ENCODE measurements around the gene ATP12A. TPM values are rescaled to one million over a fixed set of nuclear protein-coding genes. Genes with fewer than 3 reads are reported as not detected.

ATP12A gene
- total RNA-seq, 2 experiments from 2014 or later, result 4.4 TPM

DNA sequence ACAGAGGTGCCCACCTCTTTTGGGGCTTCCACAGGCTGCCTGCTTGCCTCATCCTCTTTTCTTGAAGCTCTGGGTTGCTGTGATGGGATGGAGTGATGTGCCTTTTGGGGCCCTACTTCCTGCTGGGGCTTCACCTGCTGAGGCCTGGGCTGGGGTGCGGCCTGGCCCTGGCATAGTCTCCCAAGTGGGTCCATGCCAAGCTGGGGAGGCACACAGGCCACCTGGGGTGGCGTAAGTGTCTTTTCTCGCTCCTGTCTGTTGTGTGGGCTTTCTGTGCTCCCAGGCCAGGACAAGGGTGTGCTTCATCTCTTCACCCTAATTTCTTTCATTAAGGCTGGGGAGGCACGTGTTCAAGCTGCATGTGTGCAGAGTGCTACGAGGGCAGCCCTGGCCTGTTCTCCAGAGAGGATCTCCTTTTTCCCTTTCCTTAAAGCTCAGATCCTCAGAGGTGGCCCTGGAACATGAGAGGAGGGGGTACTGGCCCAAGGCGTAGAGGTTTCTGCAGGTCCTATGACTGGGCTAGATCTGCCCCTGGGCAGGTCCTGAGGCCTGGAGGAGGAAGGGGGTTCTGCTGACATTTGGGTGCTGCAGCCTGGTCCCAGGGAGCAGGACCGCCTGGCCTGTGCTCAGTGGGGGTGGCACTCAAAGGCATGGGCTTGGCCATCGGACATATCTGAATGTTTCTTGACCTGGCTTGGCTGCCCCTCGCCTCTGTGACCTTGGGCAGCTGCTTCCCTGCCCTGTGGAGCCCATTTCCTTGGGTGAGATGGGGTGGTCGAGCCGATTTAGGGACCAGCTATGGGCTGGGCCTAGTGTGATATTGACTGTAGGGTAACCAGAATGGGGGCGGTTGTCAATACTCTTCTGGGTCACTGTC, 60.0 kb downstream of the ATP12A start:
- intact Hi-C loops (cut with micrococcal nuclease), result no loop called here
- no peak overlapping the region for H3K4me3 Mint-ChIP-seq
- TF ChIP-seq, protein P1, sequence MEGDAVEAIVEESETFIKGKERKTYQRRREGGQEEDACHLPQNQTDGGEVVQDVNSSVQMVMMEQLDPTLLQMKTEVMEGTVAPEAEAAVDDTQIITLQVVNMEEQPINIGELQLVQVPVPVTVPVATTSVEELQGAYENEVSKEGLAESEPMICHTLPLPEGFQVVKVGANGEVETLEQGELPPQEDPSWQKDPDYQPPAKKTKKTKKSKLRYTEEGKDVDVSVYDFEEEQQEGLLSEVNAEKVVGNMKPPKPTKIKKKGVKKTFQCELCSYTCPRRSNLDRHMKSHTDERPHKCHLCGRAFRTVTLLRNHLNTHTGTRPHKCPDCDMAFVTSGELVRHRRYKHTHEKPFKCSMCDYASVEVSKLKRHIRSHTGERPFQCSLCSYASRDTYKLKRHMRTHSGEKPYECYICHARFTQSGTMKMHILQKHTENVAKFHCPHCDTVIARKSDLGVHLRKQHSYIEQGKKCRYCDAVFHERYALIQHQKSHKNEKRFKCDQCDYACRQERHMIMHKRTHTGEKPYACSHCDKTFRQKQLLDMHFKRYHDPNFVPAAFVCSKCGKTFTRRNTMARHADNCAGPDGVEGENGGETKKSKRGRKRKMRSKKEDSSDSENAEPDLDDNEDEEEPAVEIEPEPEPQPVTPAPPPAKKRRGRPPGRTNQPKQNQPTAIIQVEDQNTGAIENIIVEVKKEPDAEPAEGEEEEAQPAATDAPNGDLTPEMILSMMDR (IDR thresholded peaks at IDR 0.05), result no peak
- H3K27ac Mint-ChIP-seq, result no peak overlapping the region
- H3K4me1 Mint-ChIP-seq (ENCODE audit: low read depth), result no peaks in the 10 kb centered on the region
- H3K36me3 Mint-ChIP-seq (ENCODE audit: low read depth), result no peaks in the 10 kb centered on the region
- no peaks in the 10 kb centered on the region for H3K9me3 Mint-ChIP-seq
- H3K27me3 Mint-ChIP-seq, result peaks cover 7% of the 10 kb centered on the region
- POLR2A ChIA-PET, result no interaction called here
- DNase-seq (no peak), ATAC-seq (no peak)
- CTCF ChIA-PET, result interaction anchor here (0.9 to 1.4 kb wide), 5 partner anchors 9 to 275 kb away, joined by 3 to 5 read pairs (median 3); no protein-coding TSS in a partner anchor

GRCh38 chr13:24741016-24741662, 60.9 kb downstream of the ATP12A start:
- H3K9me3 Mint-ChIP-seq, result no peaks in the 10 kb centered on the region
- ATAC-seq (no peak), DNase-seq (no peak)
- no peak overlapping the region for H3K27ac Mint-ChIP-seq
- no peaks in the 10 kb centered on the region for H3K4me1 Mint-ChIP-seq (ENCODE audit: low read depth)
- TF ChIP-seq, protein P1 (IDR thresholded peaks at IDR 0.05), result peak; percentile 52
- H3K36me3 Mint-ChIP-seq (ENCODE audit: low read depth), result no peaks in the 10 kb centered on the region
- peaks cover 11% of the 10 kb centered on the region for H3K27me3 Mint-ChIP-seq
- no peak overlapping the region for H3K4me3 Mint-ChIP-seq
- ChIA-PET POLR2A (no interaction called here), CTCF (interaction anchor here (0.9 to 1.3 kb wide), 5 partner anchors 8 to 274 kb away, joined by 3 to 5 read pairs (median 3); no protein-coding TSS in a partner anchor)
- intact Hi-C loops (cut with micrococcal nuclease), result no loop called here

DNA sequence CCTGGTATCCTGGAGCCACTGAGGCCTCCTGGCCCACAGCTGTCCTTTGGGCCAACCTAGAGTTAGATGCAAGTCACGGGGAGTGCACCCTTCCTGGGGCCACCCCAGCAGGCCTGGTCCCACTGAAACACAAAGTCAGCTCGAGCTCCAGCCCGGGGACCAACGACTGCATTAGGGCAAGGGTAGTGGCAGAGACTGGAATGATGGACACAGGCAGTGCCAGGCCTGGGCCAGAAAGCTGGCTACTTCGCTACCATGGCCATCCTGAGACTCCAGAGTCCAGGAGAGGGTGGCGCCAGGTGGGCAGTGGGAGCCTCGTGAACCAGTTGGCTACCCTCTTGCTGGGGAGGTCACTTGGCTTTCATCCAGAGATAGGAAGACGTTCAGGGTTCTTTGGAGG, 61.6 kb downstream of the ATP12A start:
- Mint-ChIP-seq H3K36me3 (ENCODE audit: low read depth) (no peaks in the 10 kb centered on the region), H3K27me3 (peaks cover 16% of the 10 kb centered on the region), H3K4me3 (no peak overlapping the region), H3K4me1 (ENCODE audit: low read depth) (peaks cover 2% of the 10 kb centered on the region), H3K9me3 (no peaks in the 10 kb centered on the region), H3K27ac (no peak overlapping the region)
- TF ChIP-seq, protein P1 (IDR thresholded peaks at IDR 0.05), result no peak
- ATAC-seq, result no peak
- DNase-seq, result no peak
- POLR2A ChIA-PET, result no interaction called here
- intact Hi-C loops (cut with micrococcal nuclease), result no loop called here
- CTCF ChIA-PET, result interaction anchor here (1.1 kb wide), 1 partner anchor 253 kb away, joined by 3 read pairs; no protein-coding TSS in a partner anchor

DNA sequence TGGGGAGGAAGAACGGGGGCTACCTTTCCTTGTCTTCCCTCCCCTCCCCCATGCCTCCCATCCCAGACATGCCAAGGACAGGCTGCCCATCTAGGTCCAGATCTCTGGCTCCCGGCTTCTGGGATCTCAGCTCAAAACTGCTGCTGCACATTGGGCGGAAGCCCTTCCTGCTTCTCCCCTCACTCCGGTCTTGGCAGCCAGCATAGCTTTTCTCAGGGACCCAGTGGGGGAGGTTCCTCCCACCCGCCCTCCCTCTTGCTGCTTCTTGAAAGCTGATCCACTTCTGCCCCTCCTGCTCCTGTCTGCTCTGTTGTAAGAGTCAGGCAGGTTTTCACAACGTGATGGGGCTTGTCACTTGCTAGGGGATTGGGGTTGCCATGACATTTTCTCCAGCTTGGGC, 62.1 kb downstream of the ATP12A start:
- TF ChIP-seq, protein P1 (IDR thresholded peaks at IDR 0.05), result no peak
- intact Hi-C loops (cut with micrococcal nuclease), result no loop called here
- no peak for DNase-seq
- Mint-ChIP-seq H3K9me3 (no peaks in the 10 kb centered on the region), H3K27ac (no peak overlapping the region), H3K4me3 (no peak overlapping the region), H3K36me3 (ENCODE audit: low read depth) (no peaks in the 10 kb centered on the region), H3K4me1 (ENCODE audit: low read depth) (peaks cover 7% of the 10 kb centered on the region), H3K27me3 (peaks cover 21% of the 10 kb centered on the region)
- ChIA-PET CTCF (interaction anchor here (1.1 to 1.4 kb wide), 2 partner anchors 33 to 253 kb away, joined by 3 to 4 read pairs; no protein-coding TSS in a partner anchor), POLR2A (no interaction called here)
- ATAC-seq, result no peak

- ChIA-PET CTCF (interaction anchor here (1.4 kb wide), 1 partner anchor 34 kb away, joined by 4 read pairs; no protein-coding TSS in a partner anchor), POLR2A (no interaction called here)
- Mint-ChIP-seq H3K4me1 (ENCODE audit: low read depth) (peaks cover 10% of the 10 kb centered on the region), H3K27ac (no peak overlapping the region), H3K27me3 (peaks cover 26% of the 10 kb centered on the region), H3K36me3 (ENCODE audit: low read depth) (no peaks in the 10 kb centered on the region), H3K9me3 (no peaks in the 10 kb centered on the region), H3K4me3 (no peak overlapping the region)
- TF ChIP-seq, protein P1 (IDR thresholded peaks at IDR 0.05), result no peak
- DNase-seq (no peak), ATAC-seq (no peak)
- intact Hi-C loops (cut with micrococcal nuclease), result no loop called here
Measured at GRCh38 chr13:24742977-24743376, 62.8 kb downstream of the ATP12A start.
